H9 (cell line): Measurements from ENCODE around the gene NIN. TPM values are rescaled to one million over a fixed set of nuclear protein-coding genes. Genes with fewer than 3 reads are reported as not detected.

Experiments used
- DNase-seq: peaks from one replicate; pipeline ENCODE4 v3.0.0-alpha.2; 2017
- H2AFZ ChIP-seq: one replicate; pipeline ENCODE4 v1.6.1; 2013; ENCODE audit warnings: mild to moderate bottlenecking, low read length, control low read depth, moderate library complexity
- H2AK5ac ChIP-seq: 2 replicates; pipeline ENCODE4 v1.6.1; 2013; ENCODE audit warnings: low read length, control low read depth, mixed read lengths; ENCODE audit not compliant: insufficient read length
- H2BK120ac ChIP-seq: one replicate; pipeline ENCODE4 v1.6.1; 2013; ENCODE audit warnings: low read depth, mild to moderate bottlenecking, low read length, control low read depth, inconsistent platforms; ENCODE audit not compliant: poor library complexity, severe bottlenecking
- H2BK12ac ChIP-seq: 2 replicates; pipeline ENCODE4 v1.6.1; 2013; ENCODE audit warnings: low read length, control low read depth, mixed read lengths, low read depth; ENCODE audit not compliant: insufficient read length
- H2BK15ac ChIP-seq: 2 replicates; pipeline ENCODE4 v1.6.1; 2013; ENCODE audit warnings: low read depth, low read length, control low read depth
- H2BK20ac ChIP-seq: one replicate; pipeline ENCODE4 v1.6.1; 2013; ENCODE audit warnings: low read depth, mild to moderate bottlenecking, low read length, control low read depth, inconsistent platforms; ENCODE audit not compliant: poor library complexity, severe bottlenecking
- H2BK5ac ChIP-seq: 2 replicates; pipeline ENCODE4 v1.6.1; 2013; ENCODE audit warnings: low read length, control low read depth, mixed read lengths; ENCODE audit not compliant: insufficient read length
- H3K14ac ChIP-seq: 2 replicates; pipeline ENCODE4 v1.6.1; 2013; ENCODE audit warnings: low read length, control low read depth; ENCODE audit not compliant: insufficient read depth
- H3K18ac ChIP-seq: 2 replicates; pipeline ENCODE4 v1.6.1; 2013; ENCODE audit warnings: low read depth, mild to moderate bottlenecking, mixed read lengths, low read length, control low read depth; ENCODE audit not compliant: insufficient read length
- H3K23ac ChIP-seq: 2 replicates; pipeline ENCODE4 v1.6.1; 2013; ENCODE audit warnings: low read length, control low read depth, mixed read lengths, low read depth; ENCODE audit not compliant: insufficient read length
- H3K23me2 ChIP-seq: 2 replicates; pipeline ENCODE4 v1.6.1; 2013; ENCODE audit warnings: low read depth, mild to moderate bottlenecking, mixed read lengths, low read length, control low read depth; ENCODE audit not compliant: insufficient read length, poor library complexity, severe bottlenecking
- H3K27ac ChIP-seq: 2 replicates; pipeline ENCODE4 v1.5.1; 2013; ENCODE audit warnings: low read length, control low read depth, mixed read lengths, low read depth; ENCODE audit not compliant: insufficient read length
- H3K27me3 ChIP-seq: 2 replicates; pipeline ENCODE4 v1.6.1; 2013; ENCODE audit warnings: low read length, control low read depth, inconsistent platforms; ENCODE audit not compliant: insufficient read depth
- H3K4ac ChIP-seq: 2 replicates; pipeline ENCODE4 v1.6.1; 2013; ENCODE audit warnings: low read depth, mild to moderate bottlenecking, control low read depth, inconsistent platforms, low read length, moderate library complexity
- H3K4me1 ChIP-seq: 2 replicates; pipeline ENCODE4 v1.6.1; 2013; ENCODE audit warnings: low read length, control low read depth, inconsistent platforms; ENCODE audit not compliant: insufficient read depth
- H3K4me2 ChIP-seq: 2 replicates; pipeline ENCODE4 v1.6.1; 2013; ENCODE audit warnings: low read length, control low read depth, mixed read lengths; ENCODE audit not compliant: insufficient read length, insufficient read depth
- H3K56ac ChIP-seq: 2 replicates; pipeline ENCODE4 v1.6.1; 2013; ENCODE audit warnings: low read depth, mild to moderate bottlenecking, mixed read lengths, low read length, control low read depth; ENCODE audit not compliant: insufficient read length
- H3K79me1 ChIP-seq: 2 replicates; pipeline ENCODE4 v1.6.1; 2013; ENCODE audit warnings: low read depth, mild to moderate bottlenecking, moderate library complexity, low read length, control low read depth, inconsistent platforms; ENCODE audit not compliant: insufficient read depth, poor library complexity, severe bottlenecking
- H3K79me2 ChIP-seq: 2 replicates; pipeline ENCODE4 v1.6.1; 2013; ENCODE audit warnings: low read length, control low read depth, inconsistent platforms; ENCODE audit not compliant: insufficient read depth
- H3K9ac ChIP-seq: 2 replicates; pipeline ENCODE4 v1.6.1; 2013; ENCODE audit warnings: low read length, control low read depth, mixed read lengths; ENCODE audit not compliant: insufficient read length; ENCODE audit errors: extremely low read depth
- H3K9me3 ChIP-seq: one replicate; pipeline ENCODE4 v1.6.1; 2013; ENCODE audit warnings: low read depth, low read length, inconsistent platforms; ENCODE audit not compliant: control insufficient read depth
- H3T11ph ChIP-seq: one replicate; pipeline ENCODE4 v1.6.1; 2013; ENCODE audit warnings: mild to moderate bottlenecking, low read length, control low read depth, inconsistent platforms
- H4K20me1 ChIP-seq: one replicate; pipeline ENCODE4 v1.6.1; 2013; ENCODE audit not compliant: control insufficient read depth, insufficient read length, insufficient read depth
- H4K5ac ChIP-seq: 2 replicates; pipeline ENCODE4 v1.6.1; 2013; ENCODE audit warnings: low read depth, mild to moderate bottlenecking, mixed read lengths, low read length, control low read depth; ENCODE audit not compliant: insufficient read length
- H4K8ac ChIP-seq: replicated peaks from 2 replicates; pipeline ENCODE4 v1.6.1; 2013; ENCODE audit warnings: low read length, control low read depth, mixed read lengths, low read depth; ENCODE audit not compliant: insufficient read length
- H4K91ac ChIP-seq: 2 replicates; pipeline ENCODE4 v1.6.1; 2013; ENCODE audit warnings: low read depth, mild to moderate bottlenecking, moderate library complexity, mixed read lengths, low read length, control low read depth; ENCODE audit not compliant: insufficient read length
- H3K27ac Mint-ChIP-seq, 3 experiments: 2 replicates in 2 of 3; 3 replicates in 1 of 3; pipeline ENCODE4 v1.8.0; 2020 to 2021; ENCODE audit warnings: mixed read lengths in 3 of 3, mild to moderate bottlenecking in 1 of 3, moderate library complexity in 1 of 3
- H3K27me3 Mint-ChIP-seq: 2 replicates; pipeline ENCODE4 v1.8.0; 2021; ENCODE audit warnings: low read depth, mild to moderate bottlenecking, moderate library complexity, mixed read lengths
- H3K36me3 Mint-ChIP-seq, 3 experiments: 2 replicates in 2 of 3; 3 replicates in 1 of 3; pipeline ENCODE4 v1.8.0; 2020 to 2021; ENCODE audit warnings: low read depth in 3 of 3, mixed read lengths in 3 of 3; ENCODE audit not compliant: insufficient read depth in 1 of 3
- H3K4me1 Mint-ChIP-seq, 2 experiments: 2 replicates each; pipeline ENCODE4 v1.8.0; 2020; ENCODE audit warnings: mixed read lengths in 2 of 2
- H3K4me3 Mint-ChIP-seq, 2 experiments: 2 replicates in 1 of 2; 3 replicates in 1 of 2; pipeline ENCODE4 v1.8.0; 2020 to 2021; ENCODE audit warnings: mild to moderate bottlenecking in 2 of 2, mixed read lengths in 2 of 2, moderate library complexity in 1 of 2
- H3K9me3 Mint-ChIP-seq, 2 experiments: 2 replicates in 1 of 2; 3 replicates in 1 of 2; pipeline ENCODE4 v1.8.0; 2020; ENCODE audit warnings: mild to moderate bottlenecking in 2 of 2, mixed read lengths in 2 of 2, moderate library complexity in 1 of 2
- CTCF ChIP-seq: fragments of 200-600 bp; sonication (generic); conservative IDR thresholded peaks from 3 replicates; pipeline ENCODE4 v1.8.0; 2021; ENCODE audit warnings: antibody characterized with exemption, mild to moderate bottlenecking
- WGBS: extraction: QIAGEN DNeasy Blood & Tissue Kit; methylation state at CpG from one replicate; pipeline ENCODE4 v1.1.7; 2013; ENCODE audit warnings: missing lambda C conversion rate, low lambda C conversion rate, mixed read lengths; ENCODE audit not compliant: insufficient read length; ENCODE audit errors: extremely low coverage; 5-methylcytosine and 5-hydroxymethylcytosine counted together
- total RNA-seq: library from RNA; stranded (reverse); gene quantifications from 2 replicates; pipeline ENCODE4 v1.2.1, GENCODE V29; 2021

NIN gene
- total RNA-seq, 1 experiment from 2014 or later = 18.4 TPM

DNA sequence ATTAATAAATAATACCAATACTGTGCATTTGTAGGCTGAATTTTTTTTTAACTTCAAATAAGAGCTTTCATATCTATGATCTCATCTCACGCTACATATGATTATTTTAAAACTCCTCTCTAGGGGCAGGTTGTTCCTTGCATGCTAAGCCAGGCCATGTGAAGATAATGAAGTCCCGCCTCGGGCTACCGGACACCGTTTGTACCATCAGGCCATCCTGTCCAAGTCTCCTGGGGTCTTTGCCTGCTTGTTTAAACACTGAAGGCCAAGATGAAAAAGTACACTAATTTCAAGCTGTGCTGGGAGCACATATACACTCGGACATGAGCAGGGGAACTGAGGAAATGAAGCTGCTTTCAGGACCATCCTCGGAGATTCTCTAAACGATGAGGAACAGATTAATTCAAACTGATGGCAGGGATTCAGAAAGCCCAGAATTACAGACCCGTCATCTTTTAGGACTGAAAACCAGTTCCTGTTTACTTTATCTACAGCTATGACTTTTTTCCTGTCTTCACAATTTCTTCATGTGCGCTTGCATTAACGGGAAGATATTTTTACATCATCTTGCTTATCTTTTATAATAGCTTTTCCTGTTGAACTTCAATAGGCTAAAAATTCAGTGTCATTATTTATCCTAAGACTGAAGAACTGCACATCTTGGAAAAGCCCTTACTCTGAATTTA lies 34.6 kb upstream of the NIN start:
- H3K23ac ChIP-seq = no peak overlapping the region
- no peak overlapping the region for H2BK20ac ChIP-seq
- Mint-ChIP-seq H3K4me1 (peaks cover 17% of the 10 kb centered on the region in 2 experiments), H3K9me3 (no peaks in the 10 kb centered on the region), H3K4me3 (no peak overlapping the region), H3K36me3 (no peaks in the 10 kb centered on the region), H3K27me3 (peaks cover 18% of the 10 kb centered on the region), H3K27ac (no peak overlapping the region)
- no peaks in the 10 kb centered on the region for H3K23me2 ChIP-seq
- H2BK5ac ChIP-seq = no peak overlapping the region
- H2AFZ ChIP-seq = no peak overlapping the region
- no peaks in the 10 kb centered on the region for H3K27me3 ChIP-seq
- no peak overlapping the region for H3K4me2 ChIP-seq
- no peaks in the 10 kb centered on the region for H3K79me2 ChIP-seq
- TF ChIP-seq CTCF = no peak
- H2BK12ac ChIP-seq = no peak overlapping the region
- no peaks in the 10 kb centered on the region for H4K20me1 ChIP-seq
- H3K18ac ChIP-seq = no peak overlapping the region
- H3K56ac ChIP-seq = no peak overlapping the region
- H3K79me1 ChIP-seq = no peaks in the 10 kb centered on the region
- H2BK15ac ChIP-seq = no peak overlapping the region
- H3K9ac ChIP-seq = no peak overlapping the region
- H4K91ac ChIP-seq = no peak overlapping the region
- DNase-seq = no peak
- H3K4ac ChIP-seq = no peak overlapping the region
- H3T11ph ChIP-seq = no peak overlapping the region
- no peak overlapping the region for H3K14ac ChIP-seq
- no peak overlapping the region for H4K5ac ChIP-seq
- H3K27ac ChIP-seq = no peak overlapping the region
- H4K8ac ChIP-seq = no peak overlapping the region
- H3K4me1 ChIP-seq = peaks cover 4% of the 10 kb centered on the region
- no peak overlapping the region for H2AK5ac ChIP-seq
- H2BK120ac ChIP-seq = no peak overlapping the region
- whole genome bisulfite sequencing = no CpG with 5 or more reads among the region's 11 CpGs
- H3K9me3 ChIP-seq = no peaks in the 10 kb centered on the region
